DOHH2 (cell line): ENCODE measurements around the gene HOXA2.

ENCODE experiments used
- H3F3A ChIP-seq: fragments of 200-600 bp; sonication (generic), shearing (Covaris generic); 2 replicates; pipeline ENCODE4 v1.6.0; 2016; ENCODE audit warnings: antibody characterized with exemption, mild to moderate bottlenecking; ENCODE audit not compliant: control insufficient read depth, insufficient read depth
- H3K27ac ChIP-seq: fragments of 200-600 bp; sonication (generic); 2 replicates; pipeline ENCODE4 v1.5.1; 2014; ENCODE audit warnings: low read depth, mild to moderate bottlenecking, low read length, moderate library complexity
- H3K27me3 ChIP-seq: fragments of 200-600 bp; sonication (generic); 2 replicates; pipeline ENCODE4 v1.6.1; 2014; ENCODE audit warnings: mild to moderate bottlenecking, low read length, mixed read lengths; ENCODE audit not compliant: control insufficient read depth
- H3K36me3 ChIP-seq: fragments of 200-600 bp; sonication (generic); 2 replicates; pipeline ENCODE4 v1.6.1; 2014; ENCODE audit warnings: mild to moderate bottlenecking, low read length, moderate library complexity, mixed read lengths; ENCODE audit not compliant: control insufficient read depth
- H3K4me1 ChIP-seq: fragments of 200-600 bp; sonication (generic); 2 replicates; pipeline ENCODE4 v1.6.1; 2014; ENCODE audit warnings: mild to moderate bottlenecking, low read length, mixed read lengths; ENCODE audit not compliant: control insufficient read depth
- H3K4me2 ChIP-seq: fragments of 200-600 bp; sonication (generic); 2 replicates; pipeline ENCODE4 v1.6.0; 2014; ENCODE audit warnings: mild to moderate bottlenecking, low read length, moderate library complexity
- H3K4me3 ChIP-seq: fragments of 200-600 bp; sonication (generic); 2 replicates; pipeline ENCODE4 v1.5.1; 2014; ENCODE audit warnings: mild to moderate bottlenecking, low read length, mixed read lengths
- H3K79me2 ChIP-seq: fragments of 200-600 bp; sonication (generic); 2 replicates; pipeline ENCODE4 v1.6.1; 2014; ENCODE audit warnings: mild to moderate bottlenecking, low read length, mixed read lengths; ENCODE audit not compliant: control insufficient read depth
- H3K9me2 ChIP-seq: fragments of 200-600 bp; sonication (generic); replicated peaks from 2 replicates; pipeline ENCODE4 v1.6.1; 2014; ENCODE audit warnings: mild to moderate bottlenecking, low read length, mixed read lengths; ENCODE audit not compliant: control insufficient read depth
- H3K9me3 ChIP-seq: fragments of 200-600 bp; sonication (generic); 2 replicates; pipeline ENCODE4 v1.6.1; 2014; ENCODE audit warnings: antibody characterized with exemption, low read length, mixed read lengths; ENCODE audit not compliant: control insufficient read depth, insufficient read depth
- H4K20me1 ChIP-seq: fragments of 200-600 bp; sonication (generic); 2 replicates; pipeline ENCODE4 v1.6.0; 2014; ENCODE audit warnings: low read depth, mild to moderate bottlenecking, antibody characterized with exemption, low read length, moderate library complexity; ENCODE audit not compliant: control insufficient read depth, insufficient read depth
- EZH2phosphoT487 ChIP-seq: fragments of 200-600 bp; sonication (generic); IDR thresholded peaks from 2 replicates; pipeline ENCODE4 v1.6.1; 2017; ENCODE audit warnings: borderline replicate concordance, mild to moderate bottlenecking, antibody characterized with exemption, low read length, moderate library complexity, mixed read lengths
- TF ChIP-seq, protein P1 (sequence below): fragments of 200-600 bp; sonication (generic); IDR thresholded peaks from one replicate; pipeline ENCODE4 v1.5.1; 2014; ENCODE audit warnings: antibody characterized with exemption, mild to moderate bottlenecking, low read depth, low read length; ENCODE audit not compliant: poor library complexity, severe bottlenecking

The HOXA2 gene

DNA sequence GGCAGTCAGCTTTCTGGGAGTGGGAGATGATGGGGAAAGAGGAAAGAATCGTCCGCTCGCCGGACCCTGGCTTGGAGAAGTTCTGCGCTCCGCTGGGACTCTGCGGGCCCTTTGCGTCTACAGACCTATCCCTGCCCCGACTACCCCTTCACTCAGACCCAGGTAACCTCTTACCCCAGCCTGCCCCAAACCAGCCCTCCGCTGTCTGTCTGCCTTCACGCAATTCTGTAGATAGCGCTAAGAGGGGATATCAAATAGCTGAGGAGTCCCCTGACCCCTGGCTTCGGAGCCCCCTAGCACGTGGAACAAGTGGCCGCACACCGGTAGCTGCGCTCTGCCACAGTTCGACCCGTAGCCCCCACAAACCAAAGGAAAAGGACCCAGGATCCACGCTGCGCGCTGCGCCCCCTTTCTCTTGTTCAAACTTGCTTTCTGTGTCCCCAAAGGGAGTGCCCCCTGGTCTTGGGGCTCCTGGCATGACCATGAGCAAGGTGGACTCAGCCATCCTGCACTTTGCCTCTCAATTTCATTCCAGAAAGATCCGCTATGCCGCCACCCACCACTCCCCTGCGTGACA is 21.1 kb upstream of the HOXA2 start:
- Histone ChIP-seq H3K27me3 (peaks cover 30% of the 10 kb centered on the region), H3K79me2 (no peaks in the 10 kb centered on the region), H3F3A (no peaks in the 10 kb centered on the region), H3K27ac (no peak overlapping the region), H3K4me2 (no peak overlapping the region), H3K9me3 (no peaks in the 10 kb centered on the region), H3K4me1 (no peaks in the 10 kb centered on the region), H3K9me2 (no peaks in the 10 kb centered on the region), H3K36me3 (no peaks in the 10 kb centered on the region), H4K20me1 (no peaks in the 10 kb centered on the region), H3K4me3 (no peak overlapping the region)
- TF ChIP-seq, protein P1, sequence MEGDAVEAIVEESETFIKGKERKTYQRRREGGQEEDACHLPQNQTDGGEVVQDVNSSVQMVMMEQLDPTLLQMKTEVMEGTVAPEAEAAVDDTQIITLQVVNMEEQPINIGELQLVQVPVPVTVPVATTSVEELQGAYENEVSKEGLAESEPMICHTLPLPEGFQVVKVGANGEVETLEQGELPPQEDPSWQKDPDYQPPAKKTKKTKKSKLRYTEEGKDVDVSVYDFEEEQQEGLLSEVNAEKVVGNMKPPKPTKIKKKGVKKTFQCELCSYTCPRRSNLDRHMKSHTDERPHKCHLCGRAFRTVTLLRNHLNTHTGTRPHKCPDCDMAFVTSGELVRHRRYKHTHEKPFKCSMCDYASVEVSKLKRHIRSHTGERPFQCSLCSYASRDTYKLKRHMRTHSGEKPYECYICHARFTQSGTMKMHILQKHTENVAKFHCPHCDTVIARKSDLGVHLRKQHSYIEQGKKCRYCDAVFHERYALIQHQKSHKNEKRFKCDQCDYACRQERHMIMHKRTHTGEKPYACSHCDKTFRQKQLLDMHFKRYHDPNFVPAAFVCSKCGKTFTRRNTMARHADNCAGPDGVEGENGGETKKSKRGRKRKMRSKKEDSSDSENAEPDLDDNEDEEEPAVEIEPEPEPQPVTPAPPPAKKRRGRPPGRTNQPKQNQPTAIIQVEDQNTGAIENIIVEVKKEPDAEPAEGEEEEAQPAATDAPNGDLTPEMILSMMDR: no peak
- TF ChIP-seq EZH2phosphoT487: no peak

DNA sequence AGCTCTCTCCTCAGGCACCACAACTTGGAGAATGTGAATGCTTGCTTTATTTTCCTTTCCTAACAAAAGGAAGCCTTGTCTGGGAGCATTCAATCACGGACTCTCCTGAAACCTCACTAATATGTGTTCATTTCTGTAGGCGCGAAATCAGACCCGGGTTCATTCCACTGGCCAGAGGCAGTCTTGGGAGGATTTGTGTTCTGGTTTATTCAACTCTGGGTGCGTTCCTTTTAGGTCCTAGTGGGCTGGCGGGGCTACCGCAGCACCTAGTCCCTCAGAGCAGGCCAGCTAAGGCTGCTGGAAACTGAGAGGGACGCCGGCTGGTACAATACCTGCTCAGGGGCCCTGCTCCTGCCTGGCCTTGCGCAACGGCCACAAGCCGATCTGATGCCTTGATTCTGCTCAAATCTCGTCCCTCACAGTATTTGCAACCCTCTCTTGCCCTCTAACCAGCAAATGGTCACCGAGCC is 20.6 kb upstream of the HOXA2 start:
- H3K9me2 ChIP-seq: no peaks in the 10 kb centered on the region
- H3K27ac ChIP-seq: no peak overlapping the region
- peaks cover 27% of the 10 kb centered on the region for H3K27me3 ChIP-seq
- H3K4me2 ChIP-seq: no peak overlapping the region
- no peaks in the 10 kb centered on the region for H3K79me2 ChIP-seq
- no peaks in the 10 kb centered on the region for H4K20me1 ChIP-seq
- no peaks in the 10 kb centered on the region for H3K4me1 ChIP-seq
- no peak for TF ChIP-seq EZH2phosphoT487
- TF ChIP-seq, protein P1: no peak
- no peaks in the 10 kb centered on the region for H3K9me3 ChIP-seq
- H3K4me3 ChIP-seq: no peak overlapping the region
- H3F3A ChIP-seq: no peaks in the 10 kb centered on the region
- H3K36me3 ChIP-seq: no peaks in the 10 kb centered on the region

DNA sequence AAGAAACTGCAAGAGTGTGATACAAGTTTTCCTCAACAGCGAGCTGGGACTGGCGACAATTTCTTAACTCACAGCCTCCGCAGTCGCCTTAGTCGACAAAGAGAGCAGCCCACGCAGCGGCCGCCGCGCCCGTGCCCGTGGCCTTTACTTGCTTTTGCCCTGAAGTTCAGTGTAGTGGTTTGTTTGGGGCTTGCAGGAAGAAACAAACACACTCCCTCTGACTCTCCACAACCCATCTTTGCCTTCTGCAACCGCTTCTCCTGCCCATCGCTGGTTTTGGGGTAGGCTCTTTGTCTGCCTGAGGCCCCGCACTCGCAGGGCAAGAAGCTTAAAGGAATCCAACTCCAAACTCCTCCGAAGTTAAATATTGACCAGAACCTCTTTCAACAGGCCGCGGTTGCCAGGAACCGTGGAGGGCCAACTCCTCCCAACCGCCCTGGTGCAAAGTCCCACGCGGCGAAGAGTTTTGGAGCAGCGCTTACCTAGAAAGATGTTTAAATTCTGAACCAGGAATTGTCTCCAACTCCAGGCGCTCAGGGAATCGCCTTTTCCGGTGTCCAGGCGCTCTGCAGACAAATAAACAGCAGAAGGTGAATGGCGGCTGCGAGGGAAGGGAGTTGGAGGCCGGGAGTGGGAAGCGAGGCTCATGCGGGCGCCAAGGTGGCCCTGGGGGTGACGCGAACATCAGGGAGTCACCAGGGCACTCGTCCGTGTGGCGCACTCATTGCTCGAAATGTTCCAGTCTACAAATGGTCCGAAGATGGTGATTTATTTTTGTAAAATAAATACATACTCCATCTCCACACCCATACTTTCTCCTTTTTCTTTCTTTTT is 19.8 kb upstream of the HOXA2 start:
- H3K36me3 ChIP-seq: no peaks in the 10 kb centered on the region
- no peaks in the 10 kb centered on the region for H4K20me1 ChIP-seq
- H3K4me3 ChIP-seq: no peak overlapping the region
- H3K27ac ChIP-seq: no peak overlapping the region
- no peak overlapping the region for H3K4me2 ChIP-seq
- H3K79me2 ChIP-seq: no peaks in the 10 kb centered on the region
- H3K9me3 ChIP-seq: no peaks in the 10 kb centered on the region
- TF ChIP-seq EZH2phosphoT487: no peak
- TF ChIP-seq, protein P1: no peak
- H3K4me1 ChIP-seq: no peaks in the 10 kb centered on the region
- no peaks in the 10 kb centered on the region for H3F3A ChIP-seq
- H3K9me2 ChIP-seq: no peaks in the 10 kb centered on the region
- peaks cover 20% of the 10 kb centered on the region for H3K27me3 ChIP-seq
